Kidney (tissue), 14 donors: ENCODE measurements around the gene MRLN. TPM values are rescaled to one million over a fixed set of nuclear protein-coding genes. Genes with fewer than 3 reads are reported as not detected.

Experiments used
- DNase-seq, 5 donors: peaks; one replicate each; pipeline ENCODE4 v3.0.0-alpha.2; 2013 to 2020
- FAIRE-seq: peaks from 2 replicates; lab custom pipeline; 2012; peaks lifted over from hg19 to GRCh38; lab: Jason Lieb, UNC
- H3K27ac ChIP-seq, 2 donors: one replicate each; pipeline ENCODE4 v1.7.0; 2013; ENCODE audit warnings: low read depth in 2 of 2, low read length in 2 of 2, inconsistent platforms in 1 of 2
- H3K27me3 ChIP-seq: one replicate; pipeline ENCODE4 v1.7.1; 2013; ENCODE audit warnings: low read length, inconsistent platforms; ENCODE audit not compliant: control insufficient read depth, insufficient read depth
- H3K36me3 ChIP-seq, 3 donors: one replicate each; pipeline versions ENCODE4 v1.7.0 to v1.7.1; 2013; ENCODE audit warnings: low read length in 3 of 3, control low read depth in 1 of 3, inconsistent platforms in 1 of 3; ENCODE audit not compliant: insufficient read depth in 3 of 3, control insufficient read depth in 2 of 3
- H3K4me1 ChIP-seq, 3 donors: one replicate each; pipeline versions ENCODE4 v1.7.0 to v1.7.1; 2013; ENCODE audit warnings: low read length in 3 of 3, inconsistent platforms in 1 of 3, low read depth in 1 of 3; ENCODE audit not compliant: control insufficient read depth in 2 of 3, insufficient read depth in 2 of 3
- H3K4me3 ChIP-seq, 3 donors: one replicate each; pipeline versions ENCODE4 v1.7.0 to v1.8.1; 2013; ENCODE audit warnings: low read length in 3 of 3, control low read depth in 1 of 3, inconsistent platforms in 1 of 3
- H3K9ac ChIP-seq, 3 donors: one replicate each; pipeline versions ENCODE4 v1.7.0 to v1.7.1; 2013; ENCODE audit warnings: low read length in 3 of 3, control low read depth in 1 of 3, inconsistent platforms in 1 of 3
- H3K9me3 ChIP-seq, 3 donors: one replicate each; pipeline versions ENCODE4 v1.7.0 to v1.7.1; 2013; ENCODE audit warnings: low read length in 3 of 3, control low read depth in 1 of 3, inconsistent platforms in 1 of 3; ENCODE audit not compliant: control insufficient read depth in 2 of 3, insufficient read depth in 1 of 3
- CTCF ChIP-seq: IDR thresholded peaks from 3 replicates; pipeline ENCODE4 v1.5.1; 2012; ENCODE audit warnings: mild to moderate bottlenecking, moderate library complexity, borderline replicate concordance; ENCODE audit not compliant: insufficient read depth; ENCODE audit errors: extremely low read depth
- intact Hi-C: fragments of 100-400 bp; cut with DNase I; formaldehyde crosslinking; loops from one replicate; pipeline ENCODE4 v1.11.1; 2022
- polyA plus RNA-seq: library from polyadenylated mRNA; stranded (reverse); fragments of 350-450 nt; fragmentation: Illumina TruSeq; extraction: RNeasy Lipid Tissue Mini Kit (QIAGEN cat#74804); gene quantifications from one replicate; pipeline ENCODE4 v1.2.3, GENCODE V29; 2014; ENCODE audit warnings: low read depth, low replicate concordance; ENCODE audit not compliant: insufficient read depth
- total RNA-seq: library from RNA; stranded (reverse); fragmentation: NEBNext Ultra II Directional; extraction: Animal tissue kit (Norgen Biotek cat#: 25700); gene quantifications from one replicate; pipeline ENCODE4 v1.2.1, GENCODE V29; 2021
- donor health status: control.
- donor health status: control.
- donor health status: control.
- donor health status: control.
- donor health status: control.
- donor health status: DM: yes; HTN: yes; CAD: no.
- donor health status: Normal renal cell carcinoma (clear cell type).

Gene MRLN
- total and polyA plus RNA-seq, 2 donors from 2014 or later, result 24.3 TPM; not detected in 1

- FAIRE-seq, result no peak
- Histone ChIP-seq H3K27me3 (no peaks in the 10 kb centered on the region), H3K27ac (peak overlapping the region; percentile 14 to 94), H3K36me3 (no peaks in the 10 kb centered on the region), H3K4me3 (peak overlapping the region in 1 of 3 donors; percentile 61), H3K9ac (peak overlapping the region in 1 of 3 donors; percentile 64), H3K9me3 (no peaks in the 10 kb centered on the region), H3K4me1 (peaks cover 0 to 16% (median 4%) of the 10 kb centered on the region in 3 donors)
- TF ChIP-seq CTCF, result no peak
- intact Hi-C loops, result no loop called here
- no peak for DNase-seq
These were observed 41.3 kb downstream of the MRLN start for GRCh38 chr10:59711871-59712494.

- H3K4me1 ChIP-seq, result peaks cover 0 to 16% (median 4%) of the 10 kb centered on the region in 3 donors
- peak; percentile 84 to 95 (median 90) for DNase-seq
- no peaks in the 10 kb centered on the region for H3K27me3 ChIP-seq
- H3K9me3 ChIP-seq, result no peaks in the 10 kb centered on the region
- H3K9ac ChIP-seq, result peak within 1 kb of the TSS in 2 of 3 donors; percentile 30 to 64
- intact Hi-C loops, result no loop called here
- no peaks in the 10 kb centered on the region for H3K36me3 ChIP-seq
- H3K4me3 ChIP-seq, result peak within 1 kb of the TSS; percentile 44 to 79 (median 61)
- no peak for FAIRE-seq
- TF ChIP-seq CTCF, result peak; percentile 20
- peak within 1 kb of the TSS; percentile 71 to 94 for H3K27ac ChIP-seq
These were observed 43.7 kb downstream of the MRLN start, which contains the start of gene SLC16A9 for GRCh38 chr10:59709395-59710125. Gene SLC16A9, minus strand, starts transcription at chr10:59709850. Its CDS starts 25,559 bp downstream, at chr10:59684291.

GRCh38 chr10:59708816-59709394 is 44.4 kb downstream of the MRLN start:
- H3K4me1 ChIP-seq, result peaks cover 0 to 16% (median 4%) of the 10 kb centered on the region in 3 donors
- H3K27ac ChIP-seq, result peak overlapping the region; percentile 71 to 94
- intact Hi-C loops, result no loop called here
- no peak for TF ChIP-seq CTCF
- H3K4me3 ChIP-seq, result peak overlapping the region; percentile 44 to 79 (median 61)
- H3K9me3 ChIP-seq, result no peaks in the 10 kb centered on the region
- H3K9ac ChIP-seq, result peak overlapping the region in 2 of 3 donors; percentile 30 to 64
- FAIRE-seq (no peak), DNase-seq (peak; percentile 50 to 79 (median 66))
- no peaks in the 10 kb centered on the region for H3K27me3 ChIP-seq
- H3K36me3 ChIP-seq, result no peaks in the 10 kb centered on the region
